ENCODE measurements around the gene ELOB. TPM values are rescaled to one million over a fixed set of nuclear protein-coding genes. Genes with fewer than 3 reads are reported as not detected.

ELOB gene
- total RNA-seq, 4 donors from 2014 or later, result 186 to 446 (median 288) TPM

DNA sequence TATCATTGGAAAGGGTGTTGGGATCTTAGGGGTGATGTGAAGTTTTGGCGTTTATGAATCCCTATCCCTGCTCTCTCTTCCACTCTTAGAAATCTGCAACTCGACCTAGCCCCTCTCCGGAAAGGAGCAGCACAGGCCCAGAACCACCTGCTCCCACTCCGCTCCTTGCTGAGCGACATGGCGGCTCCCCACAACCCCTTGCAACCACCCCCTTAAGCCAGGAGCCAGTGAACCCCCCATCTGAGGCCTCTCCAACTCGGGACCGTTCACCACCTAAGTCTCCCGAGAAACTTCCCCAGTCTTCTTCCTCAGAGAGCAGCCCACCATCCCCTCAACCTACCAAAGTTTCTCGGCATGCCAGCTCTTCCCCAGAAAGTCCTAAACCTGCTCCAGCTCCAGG lies 15.6 kb downstream of the ELOB start:
- Histone ChIP-seq H3K27ac (no peak overlapping the region), H3K27me3 (no peaks in the 10 kb centered on the region), H3K36me3 (peaks cover 62 to 100% (median 88%) of the 10 kb centered on the region in 3 donors), H3K4me1 (peaks cover 1 to 23% (median 9%) of the 10 kb centered on the region in 3 donors), H3K4me3 (no peak overlapping the region), H3K9me3 (no peaks in the 10 kb centered on the region)
- DNase-seq, result no peak
- intact Hi-C loops (cut with DNase I), result no loop called here
- TF ChIP-seq CTCF (IDR thresholded peaks at IDR 0.05) (no peak), POLR2A (IDR thresholded peaks at IDR 0.05) (no peak)
- WGBS, 2 donors, result 93 to 94% methylated on average over 10 of the region's 10 CpGs

GRCh38 chr16:2757344-2757743 lies 19.7 kb downstream of the ELOB start:
- DNase-seq, result no peak
- no peak for TF ChIP-seq POLR2A (IDR thresholded peaks at IDR 0.05)
- TF ChIP-seq CTCF (IDR thresholded peaks at IDR 0.05), result no peak
- Histone ChIP-seq H3K36me3 (peaks cover 33 to 62% (median 50%) of the 10 kb centered on the region in 3 donors), H3K9me3 (no peaks in the 10 kb centered on the region), H3K4me1 (peaks cover 21 to 52% (median 28%) of the 10 kb centered on the region in 3 donors), H3K4me3 (no peak overlapping the region), H3K27ac (no peak overlapping the region), H3K27me3 (no peaks in the 10 kb centered on the region)
- intact Hi-C loops (cut with DNase I), result no loop called here
- WGBS, 2 donors, result 74 to 79% methylated on average over 11 of the region's 11 CpGs

- H3K36me3 ChIP-seq, result peaks cover 26 to 54% (median 41%) of the 10 kb centered on the region in 3 donors
- no peak for TF ChIP-seq CTCF (IDR thresholded peaks at IDR 0.05)
- TF ChIP-seq POLR2A (IDR thresholded peaks at IDR 0.05), result no peak
- no peak overlapping the region for H3K27ac ChIP-seq
- H3K4me3 ChIP-seq, result peak overlapping the region in 1 of 4 donors; percentile 81
- DNase-seq, result no peak
- peaks cover 26 to 58% (median 33%) of the 10 kb centered on the region in 3 donors for H3K4me1 ChIP-seq
- H3K27me3 ChIP-seq, result no peaks in the 10 kb centered on the region
- no peaks in the 10 kb centered on the region for H3K9me3 ChIP-seq
- 70 to 76% methylated on average over 9 to 27 of the region's 30 CpGs for WGBS, 2 donors
- intact Hi-C loops (cut with DNase I), result no loop called here
These were observed 20.6 kb downstream of the ELOB start for GRCh38 chr16:2756288-2757015.

- Histone ChIP-seq H3K36me3 (peaks cover 15 to 41% (median 28%) of the 10 kb centered on the region in 3 donors), H3K27ac (peak overlapping the region in 1 of 4 donors; percentile 98), H3K4me3 (peak overlapping the region in 3 of 4 donors; percentile 81 to 96 (median 86)), H3K4me1 (peaks cover 30 to 66% (median 38%) of the 10 kb centered on the region in 3 donors), H3K27me3 (no peaks in the 10 kb centered on the region), H3K9me3 (no peaks in the 10 kb centered on the region)
- 15% methylated on average over 3 of the region's 3 CpGs for WGBS, 2 donors
- TF ChIP-seq POLR2A (IDR thresholded peaks at IDR 0.05), result no peak
- no peak for TF ChIP-seq CTCF (IDR thresholded peaks at IDR 0.05)
- no peak for DNase-seq
- intact Hi-C loops (cut with DNase I), result no loop called here
These were observed 21.9 kb downstream of the ELOB start for GRCh38 chr16:2755158-2755557.

- H3K27me3 ChIP-seq, result no peaks in the 10 kb centered on the region
- no peaks in the 10 kb centered on the region for H3K9me3 ChIP-seq
- TF ChIP-seq CTCF (IDR thresholded peaks at IDR 0.05), result no peak
- TF ChIP-seq POLR2A (IDR thresholded peaks at IDR 0.05), result no peak
- peaks cover 4 to 36% (median 14%) of the 10 kb centered on the region in 3 donors for H3K36me3 ChIP-seq
- no peak for DNase-seq
- WGBS, 2 donors, result 1% methylated on average over 7 of the region's 7 CpGs
- intact Hi-C loops (cut with DNase I), result no loop called here
- H3K4me1 ChIP-seq, result peaks cover 30 to 64% (median 38%) of the 10 kb centered on the region in 3 donors
- H3K27ac ChIP-seq, result peak overlapping the region; percentile 98 to 100 (median 98)
- peak overlapping the region; percentile 75 to 96 (median 84) for H3K4me3 ChIP-seq
These were observed 23.4 kb downstream of the ELOB start for GRCh38 chr16:2753733-2754020.
